HUES64 (cell line): ENCODE results near the gene RHBG. TPM values are rescaled to one million over a fixed set of nuclear protein-coding genes. Genes with fewer than 3 reads are reported as not detected.
"Not testable (repeated sequence)": the region's sequence is repeated elsewhere in the genome, so short reads cannot be mapped to it uniquely, and the experiment has no call there.

Source experiments
- H3K27ac ChIP-seq: 2 replicates; pipeline ENCODE4 v1.7.0; 2013; ENCODE audit warnings: low read depth, low read length, inconsistent platforms
- H3K27me3 ChIP-seq: 2 replicates; pipeline ENCODE4 v1.6.1; 2013; ENCODE audit warnings: mild to moderate bottlenecking, low read length; ENCODE audit not compliant: insufficient read depth
- H3K36me3 ChIP-seq: 2 replicates; pipeline ENCODE4 v1.6.1; 2013; ENCODE audit warnings: mild to moderate bottlenecking, low read length; ENCODE audit not compliant: insufficient read depth
- H3K4me1 ChIP-seq: 2 replicates; pipeline ENCODE4 v1.6.1; 2013; ENCODE audit warnings: mild to moderate bottlenecking, low read length, moderate library complexity; ENCODE audit not compliant: insufficient read depth
- H3K4me3 ChIP-seq: 2 replicates; pipeline ENCODE4 v1.5.1; 2013; ENCODE audit warnings: mild to moderate bottlenecking, low read length, moderate library complexity
- H3K9ac ChIP-seq: 2 replicates; pipeline ENCODE4 v1.6.1; 2013; ENCODE audit warnings: mild to moderate bottlenecking, low read depth, low read length
- H3K9me3 ChIP-seq: 2 replicates; pipeline ENCODE4 v1.6.1; 2013; ENCODE audit warnings: low read depth, low read length; ENCODE audit not compliant: insufficient read depth
- WGBS: fragments of 150-250, 120-280 bp; methylation state at CpG from one replicate; pipeline ENCODE4 v1.1.7; 2013; ENCODE audit warnings: missing lambda C conversion rate; 5-methylcytosine and 5-hydroxymethylcytosine counted together
- polyA plus RNA-seq, 2 experiments: library from polyadenylated mRNA; stranded (reverse); fragments of 50-300 nt; gene quantifications; one replicate each; pipeline ENCODE4 v1.2.3, GENCODE V29; 2013

Gene RHBG, protein sequence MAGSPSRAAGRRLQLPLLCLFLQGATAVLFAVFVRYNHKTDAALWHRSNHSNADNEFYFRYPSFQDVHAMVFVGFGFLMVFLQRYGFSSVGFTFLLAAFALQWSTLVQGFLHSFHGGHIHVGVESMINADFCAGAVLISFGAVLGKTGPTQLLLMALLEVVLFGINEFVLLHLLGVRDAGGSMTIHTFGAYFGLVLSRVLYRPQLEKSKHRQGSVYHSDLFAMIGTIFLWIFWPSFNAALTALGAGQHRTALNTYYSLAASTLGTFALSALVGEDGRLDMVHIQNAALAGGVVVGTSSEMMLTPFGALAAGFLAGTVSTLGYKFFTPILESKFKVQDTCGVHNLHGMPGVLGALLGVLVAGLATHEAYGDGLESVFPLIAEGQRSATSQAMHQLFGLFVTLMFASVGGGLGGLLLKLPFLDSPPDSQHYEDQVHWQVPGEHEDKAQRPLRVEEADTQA
- polyA plus RNA-seq (2013, experiment 1 of 2): 0.35 TPM
- 0.70 TPM for polyA plus RNA-seq (2013, experiment 2 of 2)

DNA sequence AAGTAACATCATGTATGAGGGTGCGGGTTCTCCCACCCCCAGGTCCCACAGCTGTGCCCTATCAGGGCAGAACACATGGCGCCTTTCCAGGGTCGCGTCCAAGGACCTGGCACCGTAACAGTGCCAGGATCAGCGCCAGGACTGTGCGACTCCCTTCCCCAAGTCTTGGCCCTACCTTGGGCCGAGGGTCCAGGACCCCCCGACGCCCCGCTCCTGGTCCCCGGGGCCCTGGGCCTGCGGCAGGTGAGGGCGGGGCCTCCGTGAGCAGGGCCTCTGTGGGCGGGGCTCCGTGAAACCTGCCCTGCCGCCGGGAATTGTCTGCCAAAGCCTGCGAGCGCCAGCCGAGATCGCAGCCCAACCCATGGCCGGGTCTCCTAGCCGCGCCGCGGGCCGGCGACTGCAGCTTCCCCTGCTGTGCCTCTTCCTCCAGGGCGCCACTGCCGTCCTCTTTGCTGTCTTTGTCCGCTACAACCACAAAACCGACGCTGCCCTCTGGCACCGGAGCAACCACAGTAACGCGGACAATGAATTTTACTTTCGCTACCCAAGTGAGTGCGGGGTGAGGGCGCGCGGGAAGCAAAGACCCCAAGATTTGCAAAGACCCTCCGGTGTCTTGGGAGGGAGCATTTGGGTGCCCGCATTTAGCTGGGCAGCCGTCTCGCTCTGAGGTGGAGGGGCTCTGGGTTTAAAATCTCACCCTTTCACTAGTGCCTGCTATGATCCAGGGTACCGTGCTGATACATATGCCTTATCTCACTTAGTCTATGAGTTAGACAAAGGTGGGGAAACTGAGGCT, at the start of gene RHBG:
RHBG (plus strand) TSS at position 323 of the 796 bp plus-strand sequence; CDS start at position 362, 39 bp downstream.
- Histone ChIP-seq H3K4me1 (peaks cover 6% of the 10 kb centered on the region; the same call in 1 of the 2 replicates), H3K4me3 (peak within 1 kb of the TSS; percentile 60), H3K9ac (peak within 1 kb of the TSS; percentile 66), H3K9me3 (no peaks in the 10 kb centered on the region), H3K36me3 (no peaks in the 10 kb centered on the region), H3K27me3 (peaks cover 30% of the 10 kb centered on the region), H3K27ac (no peak within 1 kb of the TSS)
- 17% methylated on average over 48 of the region's 48 CpGs for WGBS

DNA sequence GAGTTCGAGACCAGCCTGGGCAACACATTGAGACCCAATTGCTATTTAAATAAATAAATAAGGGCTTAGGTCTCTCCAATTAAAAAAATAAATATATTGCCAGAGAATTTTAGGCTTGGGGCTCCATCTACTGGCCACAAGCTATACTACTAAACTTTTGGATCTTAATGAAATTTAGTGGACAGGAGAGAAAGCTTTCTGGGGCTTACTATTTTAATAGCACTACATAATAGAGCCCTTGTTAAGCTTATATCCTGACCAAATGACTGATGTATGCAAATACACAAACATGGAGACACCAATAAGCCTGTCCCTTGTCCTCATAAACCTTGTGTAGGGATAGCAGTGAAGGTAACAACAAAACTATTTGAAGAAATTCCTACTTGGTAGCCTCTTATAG, 49.3 kb upstream of the RHBG start:
- Histone ChIP-seq H3K27ac (no peak overlapping the region), H3K4me1 (no peaks in the 10 kb centered on the region), H3K9me3 (no peaks in the 10 kb centered on the region), H3K4me3 (no peak overlapping the region), H3K9ac (no peak overlapping the region), H3K27me3 (no peaks in the 10 kb centered on the region), H3K36me3 (peaks cover 93% of the 10 kb centered on the region)
- WGBS: no CpG with 5 or more reads among the region's 1 CpG

GRCh38 chr1:156320560-156320959, 48.5 kb upstream of the RHBG start:
- Histone ChIP-seq H3K36me3 (peaks cover 94% of the 10 kb centered on the region), H3K9me3 (no peaks in the 10 kb centered on the region), H3K4me1 (no peaks in the 10 kb centered on the region), H3K27me3 (no peaks in the 10 kb centered on the region), H3K4me3 (no peak overlapping the region), H3K9ac (no peak overlapping the region), H3K27ac (no peak overlapping the region)
- WGBS: 99% methylated on average over 3 of the region's 3 CpGs

GRCh38 chr1:156323179-156323578, 45.8 kb upstream of the RHBG start:
- peaks cover 84% of the 10 kb centered on the region for H3K36me3 ChIP-seq
- WGBS: 97% methylated on average over 8 of the region's 9 CpGs
- H3K27ac ChIP-seq, H3K27me3 ChIP-seq, H3K9ac ChIP-seq, H3K4me3 ChIP-seq, H3K4me1 ChIP-seq, H3K9me3 ChIP-seq: not testable (repeated sequence)

- Histone ChIP-seq H3K9ac (no peak overlapping the region), H3K4me3 (peak overlapping the region; percentile 81), H3K4me1 (no peaks in the 10 kb centered on the region), H3K27ac (no peak overlapping the region), H3K36me3 (peaks cover 50% of the 10 kb centered on the region), H3K9me3 (no peaks in the 10 kb centered on the region), H3K27me3 (no peaks in the 10 kb centered on the region)
- WGBS: 83% methylated on average over 2 of the region's 4 CpGs
Measured at GRCh38 chr1:156336242-156336641, 32.8 kb upstream of the RHBG start.

GRCh38 chr1:156337052-156337887, 31.7 kb upstream of the RHBG start:
- Histone ChIP-seq H3K4me3 (peak overlapping the region; percentile 81), H3K4me1 (no peaks in the 10 kb centered on the region), H3K27me3 (no peaks in the 10 kb centered on the region), H3K27ac (peak overlapping the region; percentile 50; the same call in 1 of the 2 replicates), H3K36me3 (peaks cover 40% of the 10 kb centered on the region), H3K9ac (peak overlapping the region; percentile 78), H3K9me3 (no peaks in the 10 kb centered on the region)
- WGBS: 11% methylated on average over 34 of the region's 34 CpGs

DNA sequence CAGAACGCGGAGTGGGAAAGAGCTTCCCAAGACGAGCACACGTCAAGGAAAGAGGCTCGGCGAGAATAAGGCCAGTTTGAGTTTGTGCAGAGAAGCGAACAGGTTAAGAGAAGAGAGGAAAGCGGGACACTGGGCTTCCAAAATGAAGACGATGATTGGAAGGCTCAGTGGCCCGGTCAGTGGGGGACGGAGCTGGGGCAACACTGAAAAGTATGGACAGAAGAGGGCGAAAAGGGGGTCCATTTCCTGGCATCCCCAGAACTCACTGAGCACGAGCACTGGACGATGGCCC, 31.2 kb upstream of the RHBG start:
- 1% methylated on average over 14 of the region's 14 CpGs for WGBS
- H3K9ac ChIP-seq: peak overlapping the region; percentile 78
- H3K4me1 ChIP-seq: no peaks in the 10 kb centered on the region
- H3K27me3 ChIP-seq: no peaks in the 10 kb centered on the region
- H3K4me3 ChIP-seq: peak overlapping the region; percentile 81
- H3K36me3 ChIP-seq: peaks cover 34% of the 10 kb centered on the region
- peak overlapping the region; percentile 50 for H3K27ac ChIP-seq
- H3K9me3 ChIP-seq: no peaks in the 10 kb centered on the region

- Histone ChIP-seq H3K4me3 (peak within 1 kb of the TSS; percentile 81), H3K27me3 (no peaks in the 10 kb centered on the region), H3K36me3 (peaks cover 29% of the 10 kb centered on the region), H3K27ac (peak within 1 kb of the TSS; percentile 79), H3K9me3 (no peaks in the 10 kb centered on the region), H3K9ac (peak within 1 kb of the TSS; percentile 78), H3K4me1 (0 out of 2 replicates have a peak, but pooled peaks cover 1% of the 10 kb centered on the region)
- WGBS: under 1% methylated on average over 47 of the region's 47 CpGs
Measured at GRCh38 chr1:156338180-156338976, 30.6 kb upstream of the RHBG start, which contains the start of the genes CCT3 and TSACC. Gene CCT3, minus strand, starts transcription at chr1:156338292. Its CDS starts 108 bp downstream, at chr1:156338184. Gene TSACC, plus strand, starts transcription at chr1:156338526. Its CDS starts 1,232 bp downstream, at chr1:156339758.

DNA sequence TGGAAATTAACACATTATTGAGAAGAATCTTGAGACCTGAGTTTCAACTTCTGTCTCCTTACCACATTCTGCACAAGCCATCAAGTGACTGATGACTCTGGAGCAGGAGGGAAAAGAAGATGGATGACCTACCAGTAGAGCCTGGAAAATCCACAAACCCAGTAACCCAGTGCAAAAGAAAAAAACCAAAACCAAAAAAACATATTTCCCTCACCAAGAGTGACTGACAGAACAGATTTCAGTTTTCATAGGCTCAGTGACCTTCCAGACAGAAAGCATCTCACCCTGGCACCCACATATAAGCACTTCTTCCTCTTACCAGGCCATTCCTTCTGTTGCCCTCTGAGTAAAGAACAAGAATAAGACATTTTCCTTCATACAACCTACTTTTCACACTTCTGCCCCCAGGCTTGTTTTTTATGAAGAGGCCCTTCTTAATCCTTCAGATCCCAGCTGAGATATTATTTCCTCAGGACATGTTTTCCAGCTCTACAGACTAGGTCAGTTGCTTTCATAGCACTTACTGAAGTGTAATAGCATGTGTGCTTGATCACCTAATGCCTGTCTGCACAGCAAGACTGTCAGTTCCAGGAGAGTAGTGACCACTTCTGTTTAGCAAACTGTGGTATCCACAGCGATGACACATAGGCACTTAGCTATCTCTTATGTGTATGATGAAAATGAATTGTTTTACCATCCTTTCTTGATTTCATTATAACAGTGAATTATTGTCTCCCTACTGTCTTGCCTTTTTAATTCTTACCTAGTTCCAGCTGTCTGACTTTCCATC, 26.6 kb upstream of the RHBG start:
- Histone ChIP-seq H3K9ac (no peak overlapping the region), H3K27ac (no peak overlapping the region), H3K4me1 (0 out of 2 replicates have a peak, but pooled peaks cover 3% of the 10 kb centered on the region), H3K4me3 (no peak overlapping the region), H3K27me3 (no peaks in the 10 kb centered on the region), H3K9me3 (no peaks in the 10 kb centered on the region), H3K36me3 (no peaks in the 10 kb centered on the region)
- 91% methylated on average over 1 of the region's 1 CpG for WGBS
